Natural killer cell (primary cell): ENCODE data around the gene LRP1B. TPM values are rescaled to one million over a fixed set of nuclear protein-coding genes. Genes with fewer than 3 reads are reported as not detected.

ENCODE experiments used
- ATAC-seq, 3 donors: fragments of 150-1000 bp in 2 of 3; fragments of 200-7000 bp in 1 of 3; cut with Tn5 transposase; 1 replicate in 1 of 3; 2 replicates in 2 of 3; pipeline ENCODE4 v1.10.0; 2021; ENCODE audit warnings: mild to moderate bottlenecking in 2 of 3, moderate library complexity in 2 of 3
- DNase-seq, 2 donors: peaks; one replicate each; pipeline versions ENCODE4 v3.0.0 to v3.0.0-alpha.2; 2013 to 2021; ENCODE audit warnings: mixed read lengths in 1 of 2
- H3K27ac ChIP-seq: one replicate; pipeline ENCODE4 v1.5.1; 2013; ENCODE audit warnings: mild to moderate bottlenecking, low read length
- H3K27me3 ChIP-seq: one replicate; pipeline ENCODE4 v1.6.1; 2013; ENCODE audit warnings: low read length; ENCODE audit not compliant: control insufficient read depth, insufficient read depth
- H3K36me3 ChIP-seq: one replicate; pipeline ENCODE4 v1.6.1; 2013; ENCODE audit warnings: low read length; ENCODE audit not compliant: control insufficient read depth, insufficient read depth
- H3K4me1 ChIP-seq: one replicate; pipeline ENCODE4 v1.6.1; 2013; ENCODE audit warnings: low read length; ENCODE audit not compliant: control insufficient read depth, insufficient read depth
- H3K4me3 ChIP-seq: one replicate; pipeline ENCODE4 v1.5.1; 2013; ENCODE audit warnings: low read length
- H3K9me3 ChIP-seq: one replicate; pipeline ENCODE4 v1.6.1; 2013; ENCODE audit warnings: low read length; ENCODE audit not compliant: control insufficient read depth, insufficient read depth
- H3K27ac Mint-ChIP-seq, 2 donors: one replicate each; pipeline ENCODE4 v1.8.0; 2022; ENCODE audit warnings: mild to moderate bottlenecking in 2 of 2, mixed read lengths in 2 of 2, moderate library complexity in 1 of 2
- H3K27me3 Mint-ChIP-seq, 2 donors: one replicate each; pipeline ENCODE4 v1.8.0; 2022; ENCODE audit warnings: low read depth in 2 of 2, mixed read lengths in 2 of 2
- H3K36me3 Mint-ChIP-seq: one replicate; pipeline ENCODE4 v1.8.0; 2022; ENCODE audit warnings: mixed read lengths
- H3K4me1 Mint-ChIP-seq, 2 donors: one replicate each; pipeline ENCODE4 v1.8.0; 2022; ENCODE audit warnings: mixed read lengths in 2 of 2
- H3K4me3 Mint-ChIP-seq: one replicate; pipeline ENCODE4 v1.8.0; 2022; ENCODE audit warnings: mild to moderate bottlenecking, moderate library complexity, mixed read lengths
- H3K9me3 Mint-ChIP-seq, 2 donors: one replicate each; pipeline ENCODE4 v1.8.0; 2022; ENCODE audit warnings: mixed read lengths in 2 of 2
- CTCF ChIP-seq: fragments of 200-600 bp; IDR thresholded peaks from one replicate; pipeline ENCODE4 v1.8.0; 2022; ENCODE audit warnings: antibody characterized with exemption
- WGBS: methylation state at CpG from one replicate; pipeline ENCODE4 v1.1.7; 2013; ENCODE audit warnings: missing lambda C conversion rate; ENCODE audit not compliant: insufficient coverage; 5-methylcytosine and 5-hydroxymethylcytosine counted together
- intact Hi-C: fragments of 100-400 bp; cut with micrococcal nuclease; formaldehyde crosslinking; loops from one replicate; pipeline ENCODE4 v1.14.2; 2022
- total RNA-seq, 4 donors: library from RNA; stranded (reverse); fragments of 120-200 nt in 1 of 4; gene quantifications; one replicate each; pipeline versions ENCODE4 v1.2.3 to v1.2.4, GENCODE V29; 2013 to 2022

The LRP1B gene
- total RNA-seq, 3 donors from 2014 or later (not counting 1 experiment from before 2014, with no cell fraction given) = 0.05 TPM; not detected in 2

GRCh38 chr2:141946016-141946415 is 184.8 kb downstream of the LRP1B start:
- H3K4me1 ChIP-seq = no peaks in the 10 kb centered on the region
- Mint-ChIP-seq H3K27me3 (no peaks in the 10 kb centered on the region), H3K4me3 (no peak overlapping the region), H3K36me3 (no peaks in the 10 kb centered on the region), H3K9me3 (peaks cover 12 to 14% of the 10 kb centered on the region in 2 donors), H3K27ac (no peak overlapping the region), H3K4me1 (no peaks in the 10 kb centered on the region)
- DNase-seq (no peak), ATAC-seq (no peak)
- TF ChIP-seq CTCF = no peak
- H3K27ac ChIP-seq = no peak overlapping the region
- intact Hi-C loops = no loop called here
- H3K4me3 ChIP-seq = no peak overlapping the region
- no peaks in the 10 kb centered on the region for H3K36me3 ChIP-seq
- 74% methylated on average over 3 of the region's 3 CpGs for WGBS
- no peaks in the 10 kb centered on the region for H3K27me3 ChIP-seq
- no peaks in the 10 kb centered on the region for H3K9me3 ChIP-seq

- ATAC-seq = no peak
- Histone ChIP-seq H3K36me3 (no peaks in the 10 kb centered on the region), H3K27ac (no peak overlapping the region), H3K9me3 (no peaks in the 10 kb centered on the region), H3K4me1 (no peaks in the 10 kb centered on the region), H3K4me3 (no peak overlapping the region), H3K27me3 (no peaks in the 10 kb centered on the region)
- DNase-seq = no peak
- 81% methylated on average over 5 of the region's 7 CpGs for WGBS
- no peaks in the 10 kb centered on the region for H3K36me3 Mint-ChIP-seq
- no peaks in the 10 kb centered on the region for H3K27me3 Mint-ChIP-seq
- no peak overlapping the region for H3K4me3 Mint-ChIP-seq
- no peaks in the 10 kb centered on the region for H3K4me1 Mint-ChIP-seq
- H3K9me3 Mint-ChIP-seq = peaks cover 12 to 13% of the 10 kb centered on the region in 2 donors
- H3K27ac Mint-ChIP-seq = no peak overlapping the region
- no peak for TF ChIP-seq CTCF
- intact Hi-C loops = no loop called here
These were observed 186.9 kb downstream of the LRP1B start for GRCh38 chr2:141943918-141944317.

GRCh38 chr2:141942006-141942789 is 188.6 kb downstream of the LRP1B start:
- no peaks in the 10 kb centered on the region for H3K27me3 Mint-ChIP-seq
- Histone ChIP-seq H3K36me3 (no peaks in the 10 kb centered on the region), H3K4me3 (no peak overlapping the region), H3K9me3 (no peaks in the 10 kb centered on the region), H3K4me1 (no peaks in the 10 kb centered on the region), H3K27me3 (no peaks in the 10 kb centered on the region), H3K27ac (no peak overlapping the region)
- 93% methylated on average over 2 of the region's 5 CpGs for WGBS
- no peaks in the 10 kb centered on the region for H3K36me3 Mint-ChIP-seq
- no peak overlapping the region for H3K4me3 Mint-ChIP-seq
- H3K9me3 Mint-ChIP-seq = peaks cover 12 to 13% of the 10 kb centered on the region in 2 donors
- H3K4me1 Mint-ChIP-seq = no peaks in the 10 kb centered on the region
- H3K27ac Mint-ChIP-seq = no peak overlapping the region
- DNase-seq (no peak), ATAC-seq (no peak)
- intact Hi-C loops = no loop called here
- no peak for TF ChIP-seq CTCF
